IMR-90 (cell line): ENCODE data around the gene PDGFA.

ENCODE experiments used
- RFX5 ChIP-seq: IDR thresholded peaks from 2 replicates; pipeline ENCODE4 v1.8.0; 2012; ENCODE audit warnings: low read depth, mild to moderate bottlenecking, low read length, moderate library complexity
- TF ChIP-seq, protein P1 (sequence below): conservative IDR thresholded peaks from 2 replicates; pipeline ENCODE4 v1.5.1; 2012; ENCODE audit warnings: mild to moderate bottlenecking, low read depth, low read length, improper control_type of control experiment

DNA sequence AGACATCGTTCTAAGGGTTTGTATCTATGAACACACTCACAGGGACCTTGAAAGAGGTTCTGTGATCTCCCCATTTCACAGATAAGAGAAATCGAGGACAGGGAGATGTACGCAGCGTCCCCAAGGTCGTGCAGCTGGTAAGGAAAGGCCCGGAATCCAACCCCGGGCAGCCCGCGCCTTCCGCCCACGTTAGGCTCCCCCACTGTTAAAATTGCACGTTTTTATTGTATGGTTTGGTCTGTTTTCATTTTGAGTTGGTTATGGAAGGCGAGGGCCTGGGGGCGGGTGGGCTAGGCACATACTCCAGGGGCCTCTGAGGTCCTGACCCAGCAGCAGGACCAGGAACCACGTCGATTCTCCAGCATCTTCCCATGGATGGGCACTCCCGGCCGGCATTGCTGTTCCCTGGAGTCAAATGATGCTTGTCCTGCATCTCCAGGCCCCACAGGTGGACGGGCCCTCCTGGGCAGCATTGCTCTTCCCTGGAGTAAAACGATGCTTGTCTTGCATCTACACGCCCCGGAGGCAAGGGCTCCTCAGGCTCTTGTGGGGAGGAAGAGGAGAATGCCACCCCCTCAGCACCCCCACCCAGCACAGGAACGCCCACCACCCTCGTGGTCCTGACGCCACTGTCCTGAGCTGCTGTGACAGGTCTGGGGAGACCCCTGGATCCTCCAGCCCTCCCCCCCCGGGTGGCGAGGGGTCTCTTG is 65.9 kb downstream of the PDGFA start:
- TF ChIP-seq RFX5: no peak
- TF ChIP-seq, protein P1, sequence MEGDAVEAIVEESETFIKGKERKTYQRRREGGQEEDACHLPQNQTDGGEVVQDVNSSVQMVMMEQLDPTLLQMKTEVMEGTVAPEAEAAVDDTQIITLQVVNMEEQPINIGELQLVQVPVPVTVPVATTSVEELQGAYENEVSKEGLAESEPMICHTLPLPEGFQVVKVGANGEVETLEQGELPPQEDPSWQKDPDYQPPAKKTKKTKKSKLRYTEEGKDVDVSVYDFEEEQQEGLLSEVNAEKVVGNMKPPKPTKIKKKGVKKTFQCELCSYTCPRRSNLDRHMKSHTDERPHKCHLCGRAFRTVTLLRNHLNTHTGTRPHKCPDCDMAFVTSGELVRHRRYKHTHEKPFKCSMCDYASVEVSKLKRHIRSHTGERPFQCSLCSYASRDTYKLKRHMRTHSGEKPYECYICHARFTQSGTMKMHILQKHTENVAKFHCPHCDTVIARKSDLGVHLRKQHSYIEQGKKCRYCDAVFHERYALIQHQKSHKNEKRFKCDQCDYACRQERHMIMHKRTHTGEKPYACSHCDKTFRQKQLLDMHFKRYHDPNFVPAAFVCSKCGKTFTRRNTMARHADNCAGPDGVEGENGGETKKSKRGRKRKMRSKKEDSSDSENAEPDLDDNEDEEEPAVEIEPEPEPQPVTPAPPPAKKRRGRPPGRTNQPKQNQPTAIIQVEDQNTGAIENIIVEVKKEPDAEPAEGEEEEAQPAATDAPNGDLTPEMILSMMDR: no peak
